H54 (cell line): Measurements from ENCODE around the gene RTP1.

ENCODE experiments used
- DNase-seq: peaks from one replicate; pipeline ENCODE4 v3.0.0; 2011; ENCODE audit warnings: low spot score, mixed read lengths; ENCODE audit not compliant: insufficient read length
- FAIRE-seq: peaks from 3 replicates; lab custom pipeline; 2011; peaks lifted over from hg19 to GRCh38; lab: Jason Lieb, UNC
- POLR2A ChIP-seq: IDR thresholded peaks from 2 replicates; pipeline ENCODE4 v1.6.1; 2011; ENCODE audit warnings: low read depth, mild to moderate bottlenecking, low read length

The RTP1 gene

DNA sequence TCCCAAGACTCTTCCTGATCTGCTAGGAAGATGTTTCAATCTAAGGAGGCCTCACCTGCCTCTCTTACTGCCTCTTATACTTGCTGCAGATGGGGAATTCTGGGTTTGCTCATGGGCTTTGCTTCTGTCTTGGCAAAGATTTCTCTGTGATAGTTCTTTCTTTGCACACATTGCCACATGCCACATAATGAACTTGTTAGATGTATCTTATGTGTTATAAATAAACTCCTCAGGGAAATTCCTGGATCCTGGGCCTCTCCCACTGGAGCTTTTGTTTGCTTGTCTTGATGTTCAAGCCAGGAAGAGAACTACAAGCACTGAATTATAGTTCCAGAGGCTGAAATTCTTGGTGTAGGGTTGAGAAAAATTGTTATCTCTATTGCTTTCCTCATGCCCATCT lies 12.2 kb downstream of the RTP1 start:
- FAIRE-seq (no peak), DNase-seq (no peak)
- no peak for TF ChIP-seq POLR2A

DNA sequence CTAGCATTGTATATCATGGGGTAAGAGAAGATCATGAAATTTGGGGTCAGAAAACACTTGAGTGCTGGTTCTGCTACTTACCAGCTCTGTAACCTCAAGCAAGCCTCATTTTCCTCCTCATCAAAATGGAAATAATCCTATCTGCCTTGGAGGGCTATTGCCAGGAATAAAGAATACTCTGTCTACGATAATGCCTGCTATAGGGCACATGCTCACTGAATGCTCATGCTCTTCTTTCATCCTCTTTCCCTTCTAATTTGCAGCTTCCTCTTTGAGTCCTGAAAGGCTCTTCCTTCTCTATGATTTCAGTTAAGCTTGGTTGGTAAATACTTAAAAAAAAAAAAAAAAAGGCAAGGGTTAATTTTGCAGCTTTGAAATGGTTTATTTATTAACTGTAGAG lies 12.8 kb downstream of the RTP1 start:
- FAIRE-seq (no peak), DNase-seq (no peak)
- no peak for TF ChIP-seq POLR2A

DNA sequence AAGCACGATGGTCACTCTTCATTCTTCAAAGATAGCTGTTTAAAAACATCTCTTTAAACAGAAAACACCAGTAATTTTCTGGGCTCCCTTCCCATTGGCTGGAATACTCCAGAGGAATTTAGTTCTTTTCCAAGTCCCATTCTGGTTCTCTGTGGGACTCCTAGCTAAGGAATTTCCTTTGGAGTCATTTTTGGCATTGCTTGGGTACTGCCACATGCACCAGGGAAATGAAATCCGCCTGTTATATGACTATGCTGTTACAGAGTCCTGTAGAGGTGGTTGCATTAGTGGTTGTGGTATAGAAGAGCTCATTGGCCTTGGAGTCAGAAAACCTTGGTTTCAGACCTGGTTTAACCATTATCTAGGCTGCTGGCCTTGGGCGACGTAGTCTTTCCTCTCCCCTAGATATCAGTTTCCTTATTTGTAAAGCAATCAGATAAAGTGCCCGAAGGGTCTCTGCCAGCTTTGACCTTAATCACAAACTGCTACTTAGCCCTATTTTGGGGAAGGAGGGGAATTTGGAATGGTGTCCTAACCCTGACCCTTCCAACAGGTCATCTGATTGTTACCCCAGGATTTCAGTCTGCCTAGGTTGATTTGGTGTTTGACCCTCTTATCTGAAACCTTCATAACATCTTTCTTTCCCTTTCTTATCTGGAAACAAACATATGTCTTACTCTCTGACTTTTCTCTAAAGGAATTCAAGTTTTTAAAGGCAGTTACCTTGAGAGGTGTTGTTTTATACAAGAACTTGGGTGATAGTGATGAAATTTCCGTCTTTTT lies 13.4 kb downstream of the RTP1 start:
- DNase-seq: peak; percentile 56
- peak; percentile 30 for FAIRE-seq

GRCh38 chr3:187211532-187212195 lies 14.4 kb downstream of the RTP1 start:
- TF ChIP-seq POLR2A: no peak
- DNase-seq (peak; percentile 64), FAIRE-seq (peak; percentile 68)

More for the DNA sequence above, 13.4 kb downstream of the RTP1 start:
- TF ChIP-seq POLR2A: no peak

DNA sequence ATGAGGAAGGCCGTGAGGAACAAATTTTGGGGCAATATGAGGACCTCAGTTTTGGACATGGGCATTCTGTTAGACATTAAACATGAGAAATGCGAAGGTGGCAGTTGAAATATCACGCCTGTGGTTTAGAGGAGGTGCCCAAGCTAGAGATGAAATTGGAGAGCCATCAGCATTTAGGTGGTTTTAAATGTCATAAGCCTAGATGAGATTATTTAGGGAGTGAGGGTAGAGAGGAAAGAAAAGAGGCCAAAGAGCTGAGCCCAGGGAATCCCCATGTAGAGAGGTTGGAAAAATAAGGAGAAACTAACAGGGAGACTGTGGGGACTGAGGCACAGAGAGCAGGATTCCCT lies 14.9 kb downstream of the RTP1 start:
- FAIRE-seq (no peak), DNase-seq (no peak)
- TF ChIP-seq POLR2A: no peak

GRCh38 chr3:187212705-187213104 lies 15.4 kb downstream of the RTP1 start:
- FAIRE-seq (no peak), DNase-seq (no peak)
- no peak for TF ChIP-seq POLR2A

- DNase-seq (no peak), FAIRE-seq (no peak)
- no peak for TF ChIP-seq POLR2A
These were observed 16.3 kb downstream of the RTP1 start for GRCh38 chr3:187213616-187214015.

- FAIRE-seq (no peak), DNase-seq (no peak)
- TF ChIP-seq POLR2A: no peak
These were observed 18.2 kb downstream of the RTP1 start for GRCh38 chr3:187215460-187215859.

- no peak for FAIRE-seq
- DNase-seq: no peak
- TF ChIP-seq POLR2A: no peak
These were observed 25.5 kb downstream of the RTP1 start for GRCh38 chr3:187222801-187223200.

DNA sequence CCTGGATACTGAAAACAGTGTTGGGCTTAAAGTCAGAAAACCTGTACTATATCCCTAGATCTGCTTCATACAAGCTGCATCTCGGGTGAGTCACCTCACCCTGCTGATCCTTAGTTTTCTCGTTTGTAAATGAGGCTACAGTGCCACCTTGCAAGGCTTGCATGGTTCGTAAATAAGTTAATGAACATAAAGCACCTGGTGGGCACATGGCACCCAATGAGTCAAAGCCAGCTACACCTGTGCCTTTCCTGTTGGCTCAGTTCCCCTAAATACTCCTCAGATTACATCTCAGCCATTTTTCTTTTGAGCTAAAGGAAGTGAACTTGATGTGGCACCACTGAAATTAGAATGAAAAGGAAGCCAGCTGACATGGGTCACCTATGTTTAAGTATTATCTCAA lies 26.5 kb downstream of the RTP1 start:
- peak; percentile 43 for FAIRE-seq
- no peak for TF ChIP-seq POLR2A
- peak; percentile 45 for DNase-seq

GRCh38 chr3:187227658-187228258 lies 30.5 kb downstream of the RTP1 start:
- DNase-seq: peak; percentile 83
- FAIRE-seq: peak; percentile 83
- TF ChIP-seq POLR2A: no peak

- no peak for TF ChIP-seq POLR2A
- DNase-seq: no peak
- no peak for FAIRE-seq
These were observed 31.5 kb downstream of the RTP1 start for GRCh38 chr3:187228740-187229139.

DNA sequence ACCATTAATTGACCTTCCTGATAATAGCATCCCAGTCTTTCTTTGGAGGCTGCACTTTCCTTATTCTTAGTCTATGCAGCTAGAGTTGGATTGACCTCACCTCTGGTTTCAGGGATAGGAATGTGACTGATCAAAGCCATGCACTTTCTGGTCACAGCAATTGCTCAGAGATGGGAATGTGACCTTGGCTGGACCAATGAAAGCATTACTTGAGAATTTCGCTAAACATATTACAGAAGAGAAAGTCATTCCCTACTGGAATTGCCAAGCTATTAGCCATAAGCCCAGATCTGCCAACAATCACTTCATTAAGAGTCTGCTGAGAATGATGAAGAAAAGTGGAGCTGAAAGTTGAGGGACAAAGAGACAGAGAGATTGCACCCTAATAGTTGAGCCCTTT lies 32.7 kb downstream of the RTP1 start:
- no peak for TF ChIP-seq POLR2A
- no peak for FAIRE-seq

DNA sequence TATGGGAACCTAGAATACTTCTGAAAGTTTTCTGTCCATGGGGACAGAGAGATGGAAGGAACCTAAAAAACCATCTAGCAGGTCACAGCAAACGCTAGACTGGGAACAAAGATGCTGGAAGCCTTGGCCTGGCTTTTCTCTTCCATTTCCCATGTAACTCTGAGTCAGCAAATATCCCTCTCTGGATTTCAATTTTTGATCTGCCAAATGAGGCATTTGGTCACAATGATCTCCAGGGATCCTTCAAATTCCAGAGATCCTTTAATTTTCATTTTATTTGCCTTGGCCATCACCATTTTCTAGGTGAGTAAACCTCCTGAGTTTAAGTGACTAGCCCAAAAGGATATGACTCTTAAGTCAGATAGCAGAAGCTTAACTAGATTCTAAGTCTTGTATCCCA lies 39.7 kb downstream of the RTP1 start:
- FAIRE-seq: no peak
- no peak for TF ChIP-seq POLR2A
- no peak for DNase-seq

More for the DNA sequence above, 32.7 kb downstream of the RTP1 start:
- DNase-seq: no peak

GRCh38 chr3:187237741-187238140 lies 40.5 kb downstream of the RTP1 start:
- DNase-seq: no peak
- no peak for TF ChIP-seq POLR2A
- no peak for FAIRE-seq
